Lower leg skin (tissue), 4 donors: ENCODE results near the gene ART4. TPM values are rescaled to one million over a fixed set of nuclear protein-coding genes. Genes with fewer than 3 reads are reported as not detected.

Experiments used
- DNase-seq, 2 donors: peaks; one replicate each; pipeline ENCODE4 v3.0.0-alpha.2; 2019; ENCODE audit warnings: low spot score in 2 of 2
- H3K4me3 ChIP-seq: fragments of 200-600 bp; sonication (generic); 2 replicates; pipeline ENCODE4 v1.5.1; 2017; ENCODE audit warnings: mild to moderate bottlenecking, low read depth; ENCODE audit not compliant: poor library complexity, severe bottlenecking
- CTCF ChIP-seq, 3 donors: fragments of 450-650 bp; IDR thresholded peaks; one replicate each; pipeline ENCODE4 v1.5.1; 2016; ENCODE audit warnings: antibody characterized with exemption in 3 of 3, mild to moderate bottlenecking in 3 of 3, moderate library complexity in 2 of 3
- POLR2A ChIP-seq, 2 donors: fragments of 450-650 bp; IDR thresholded peaks; one replicate each; pipeline ENCODE4 v1.6.1; 2016 to 2017; ENCODE audit warnings: antibody characterized with exemption in 2 of 2, mild to moderate bottlenecking in 1 of 2, moderate library complexity in 1 of 2
- WGBS, 2 donors: methylation state at CpG; one replicate each; pipeline ENCODE4 v1.1.5; 2018; 5-methylcytosine and 5-hydroxymethylcytosine counted together
- intact Hi-C: fragments of 100-400 bp; cut with DNase I; formaldehyde crosslinking; loops from one replicate; pipeline ENCODE4 v1.15.0; 2023; ENCODE audit warnings: low total_unique reads
- total RNA-seq, 4 donors: library from RNA; depleted of rRNA; stranded (reverse); fragments of >200 nt; gene quantifications; one replicate each; pipeline ENCODE4 v1.1.0, GENCODE V29; 2016

Gene ART4
- total RNA-seq, 4 donors from 2014 or later: 0.17 to 0.42 (median 0.17) TPM; not detected in 1

GRCh38 chr12:14883686-14884085 lies 40.4 kb upstream of the ART4 start:
- no peak for DNase-seq
- TF ChIP-seq POLR2A (IDR thresholded peaks at IDR 0.05) (no peak), CTCF (IDR thresholded peaks at IDR 0.05) (no peak)
- WGBS, 2 donors: 66 to 68% methylated on average over 10 of the region's 10 CpGs
- no peak overlapping the region for H3K4me3 ChIP-seq
- intact Hi-C loops: no loop called here

- DNase-seq: no peak
- no peak for TF ChIP-seq POLR2A (IDR thresholded peaks at IDR 0.05)
- TF ChIP-seq CTCF (IDR thresholded peaks at IDR 0.05): no peak
- 79 to 83% methylated on average over 6 of the region's 6 CpGs for WGBS, 2 donors
- H3K4me3 ChIP-seq: no peak overlapping the region
- intact Hi-C loops: no loop called here
Measured at GRCh38 chr12:14880890-14881453, 37.6 kb upstream of the ART4 start.

GRCh38 chr12:14879222-14879933 lies 36.1 kb upstream of the ART4 start:
- no peak overlapping the region for H3K4me3 ChIP-seq
- no peak for DNase-seq
- 63 to 68% methylated on average over 8 of the region's 8 CpGs for WGBS, 2 donors
- intact Hi-C loops: no loop called here
- TF ChIP-seq POLR2A (IDR thresholded peaks at IDR 0.05) (no peak), CTCF (IDR thresholded peaks at IDR 0.05) (no peak)

GRCh38 chr12:14878488-14878887 lies 35.2 kb upstream of the ART4 start:
- WGBS, 2 donors: 62 to 65% methylated on average over 1 of the region's 1 CpG
- TF ChIP-seq POLR2A (IDR thresholded peaks at IDR 0.05) (no peak), CTCF (IDR thresholded peaks at IDR 0.05) (no peak)
- DNase-seq: no peak
- intact Hi-C loops: no loop called here
- H3K4me3 ChIP-seq: no peak overlapping the region

GRCh38 chr12:14876833-14877232 lies 33.5 kb upstream of the ART4 start:
- no peak for DNase-seq
- 35 to 74% methylated on average over 2 of the region's 2 CpGs for WGBS, 2 donors
- TF ChIP-seq CTCF (IDR thresholded peaks at IDR 0.05) (no peak), POLR2A (IDR thresholded peaks at IDR 0.05) (no peak)
- no peak overlapping the region for H3K4me3 ChIP-seq
- intact Hi-C loops: no loop called here
